ENCODE results near the gene CNMD. TPM values are rescaled to one million over a fixed set of nuclear protein-coding genes. Genes with fewer than 3 reads are reported as not detected.

The CNMD gene
- total RNA-seq, 2 experiments from 2014 or later = not detected

GRCh38 chr13:52775511-52775910 is 35.9 kb upstream of the CNMD start:
- no peak for DNase-seq
- CTCF ChIA-PET = no interaction called here
- Mint-ChIP-seq H3K4me1 (ENCODE audit: low read depth) (no peaks in the 10 kb centered on the region), H3K27me3 (ENCODE audit: low read depth) (peaks cover 11% of the 10 kb centered on the region), H3K27ac (no peak overlapping the region), H3K9me3 (no peaks in the 10 kb centered on the region), H3K4me3 (no peak overlapping the region), H3K36me3 (ENCODE audit: low read depth) (no peaks in the 10 kb centered on the region)
- intact Hi-C loops (cut with micrococcal nuclease) = no loop called here

- no peak overlapping the region for H3K27ac Mint-ChIP-seq
- H3K4me1 Mint-ChIP-seq (ENCODE audit: low read depth) = no peaks in the 10 kb centered on the region
- DNase-seq = no peak
- intact Hi-C loops (cut with micrococcal nuclease) = no loop called here
- no peaks in the 10 kb centered on the region for H3K9me3 Mint-ChIP-seq
- CTCF ChIA-PET = no interaction called here
- H3K36me3 Mint-ChIP-seq (ENCODE audit: low read depth) = no peaks in the 10 kb centered on the region
- H3K27me3 Mint-ChIP-seq (ENCODE audit: low read depth) = peaks cover 10% of the 10 kb centered on the region
- no peak overlapping the region for H3K4me3 Mint-ChIP-seq
These were observed 28.4 kb upstream of the CNMD start for GRCh38 chr13:52767949-52768516.

GRCh38 chr13:52765611-52766390 is 26.2 kb upstream of the CNMD start:
- CTCF ChIA-PET = interaction anchor here (1.2 kb wide), 1 partner anchor 28 kb away, joined by 3 read pairs; no protein-coding TSS in a partner anchor
- Mint-ChIP-seq H3K4me3 (no peak overlapping the region), H3K4me1 (ENCODE audit: low read depth) (no peaks in the 10 kb centered on the region), H3K27me3 (ENCODE audit: low read depth) (peaks cover 10% of the 10 kb centered on the region), H3K9me3 (no peaks in the 10 kb centered on the region), H3K27ac (no peak overlapping the region), H3K36me3 (ENCODE audit: low read depth) (no peaks in the 10 kb centered on the region)
- DNase-seq = no peak
- intact Hi-C loops (cut with micrococcal nuclease) = no loop called here

- no peak for DNase-seq
- Mint-ChIP-seq H3K27me3 (ENCODE audit: low read depth) (peaks cover 11% of the 10 kb centered on the region), H3K4me3 (no peak overlapping the region), H3K27ac (no peak overlapping the region), H3K36me3 (ENCODE audit: low read depth) (no peaks in the 10 kb centered on the region), H3K9me3 (no peaks in the 10 kb centered on the region), H3K4me1 (ENCODE audit: low read depth) (no peaks in the 10 kb centered on the region)
- intact Hi-C loops (cut with micrococcal nuclease) = no loop called here
- CTCF ChIA-PET = no interaction called here
These were observed 20.5 kb upstream of the CNMD start for GRCh38 chr13:52760077-52760476.

GRCh38 chr13:52758114-52758513 is 18.5 kb upstream of the CNMD start:
- H3K4me3 Mint-ChIP-seq = no peak overlapping the region
- H3K4me1 Mint-ChIP-seq (ENCODE audit: low read depth) = no peaks in the 10 kb centered on the region
- no peak for DNase-seq
- CTCF ChIA-PET = interaction anchor here (0.7 kb wide), 1 partner anchor 374 kb away, joined by 3 read pairs; no protein-coding TSS in a partner anchor
- intact Hi-C loops (cut with micrococcal nuclease) = no loop called here
- H3K9me3 Mint-ChIP-seq = no peaks in the 10 kb centered on the region
- H3K27me3 Mint-ChIP-seq (ENCODE audit: low read depth) = peaks cover 12% of the 10 kb centered on the region
- no peaks in the 10 kb centered on the region for H3K36me3 Mint-ChIP-seq (ENCODE audit: low read depth)
- no peak overlapping the region for H3K27ac Mint-ChIP-seq

GRCh38 chr13:52751196-52751595 is 11.6 kb upstream of the CNMD start:
- no peaks in the 10 kb centered on the region for H3K9me3 Mint-ChIP-seq
- DNase-seq = no peak
- CTCF ChIA-PET = no interaction called here
- H3K27me3 Mint-ChIP-seq (ENCODE audit: low read depth) = peaks cover 13% of the 10 kb centered on the region
- no peak overlapping the region for H3K4me3 Mint-ChIP-seq
- H3K27ac Mint-ChIP-seq = no peak overlapping the region
- H3K4me1 Mint-ChIP-seq (ENCODE audit: low read depth) = no peaks in the 10 kb centered on the region
- intact Hi-C loops (cut with micrococcal nuclease) = no loop called here
- no peaks in the 10 kb centered on the region for H3K36me3 Mint-ChIP-seq (ENCODE audit: low read depth)

- Mint-ChIP-seq H3K4me3 (no peak overlapping the region), H3K9me3 (no peaks in the 10 kb centered on the region), H3K27me3 (ENCODE audit: low read depth) (peaks cover 14% of the 10 kb centered on the region), H3K36me3 (ENCODE audit: low read depth) (no peaks in the 10 kb centered on the region), H3K27ac (no peak overlapping the region), H3K4me1 (ENCODE audit: low read depth) (no peaks in the 10 kb centered on the region)
- CTCF ChIA-PET = no interaction called here
- intact Hi-C loops (cut with micrococcal nuclease) = no loop called here
- DNase-seq = no peak
These were observed 11.1 kb upstream of the CNMD start for GRCh38 chr13:52750713-52751112.

- no peaks in the 10 kb centered on the region for H3K9me3 Mint-ChIP-seq
- intact Hi-C loops (cut with micrococcal nuclease) = no loop called here
- no peak overlapping the region for H3K4me3 Mint-ChIP-seq
- H3K4me1 Mint-ChIP-seq (ENCODE audit: low read depth) = no peaks in the 10 kb centered on the region
- no peak overlapping the region for H3K27ac Mint-ChIP-seq
- CTCF ChIA-PET = no interaction called here
- H3K36me3 Mint-ChIP-seq (ENCODE audit: low read depth) = no peaks in the 10 kb centered on the region
- H3K27me3 Mint-ChIP-seq (ENCODE audit: low read depth) = peaks cover 22% of the 10 kb centered on the region
- no peak for DNase-seq
These were observed 9.8 kb upstream of the CNMD start for GRCh38 chr13:52749419-52749818.

GRCh38 chr13:52746141-52746540 is 6.5 kb upstream of the CNMD start:
- CTCF ChIA-PET = no interaction called here
- H3K4me1 Mint-ChIP-seq (ENCODE audit: low read depth) = no peaks in the 10 kb centered on the region
- peaks cover 4% of the 10 kb centered on the region for H3K9me3 Mint-ChIP-seq
- no peak for DNase-seq
- no peak overlapping the region for H3K27ac Mint-ChIP-seq
- H3K4me3 Mint-ChIP-seq = no peak overlapping the region
- H3K36me3 Mint-ChIP-seq (ENCODE audit: low read depth) = no peaks in the 10 kb centered on the region
- H3K27me3 Mint-ChIP-seq (ENCODE audit: low read depth) = peaks cover 35% of the 10 kb centered on the region
- intact Hi-C loops (cut with micrococcal nuclease) = no loop called here

GRCh38 chr13:52744842-52745375 is 5.3 kb upstream of the CNMD start:
- no peaks in the 10 kb centered on the region for H3K4me1 Mint-ChIP-seq (ENCODE audit: low read depth)
- H3K36me3 Mint-ChIP-seq (ENCODE audit: low read depth) = no peaks in the 10 kb centered on the region
- no peak overlapping the region for H3K27ac Mint-ChIP-seq
- no peak for DNase-seq
- CTCF ChIA-PET = no interaction called here
- intact Hi-C loops (cut with micrococcal nuclease) = no loop called here
- H3K4me3 Mint-ChIP-seq = no peak overlapping the region
- H3K9me3 Mint-ChIP-seq = peaks cover 4% of the 10 kb centered on the region
- peaks cover 42% of the 10 kb centered on the region for H3K27me3 Mint-ChIP-seq (ENCODE audit: low read depth)

GRCh38 chr13:52743988-52744387 is 4.4 kb upstream of the CNMD start:
- Mint-ChIP-seq H3K4me1 (ENCODE audit: low read depth) (peaks cover 4% of the 10 kb centered on the region), H3K27ac (no peak overlapping the region), H3K36me3 (ENCODE audit: low read depth) (no peaks in the 10 kb centered on the region), H3K4me3 (no peak overlapping the region), H3K9me3 (peaks cover 4% of the 10 kb centered on the region), H3K27me3 (ENCODE audit: low read depth) (peaks cover 49% of the 10 kb centered on the region)
- CTCF ChIA-PET = interaction anchor here (0.6 kb wide), 1 partner anchor 224 kb away, joined by 3 read pairs; no protein-coding TSS in a partner anchor
- intact Hi-C loops (cut with micrococcal nuclease) = no loop called here
- no peak for DNase-seq

GRCh38 chr13:52743569-52743968 is 3.9 kb upstream of the CNMD start:
- intact Hi-C loops (cut with micrococcal nuclease) = no loop called here
- CTCF ChIA-PET = interaction anchor here (0.6 kb wide), 1 partner anchor 225 kb away, joined by 3 read pairs; no protein-coding TSS in a partner anchor
- H3K27me3 Mint-ChIP-seq (ENCODE audit: low read depth) = peaks cover 48% of the 10 kb centered on the region

More at GRCh38 chr13:52743569-52743968, 3.9 kb upstream of the CNMD start:
- Mint-ChIP-seq H3K27ac (no peak overlapping the region), H3K4me1 (ENCODE audit: low read depth) (peaks cover 4% of the 10 kb centered on the region), H3K9me3 (peaks cover 4% of the 10 kb centered on the region), H3K36me3 (ENCODE audit: low read depth) (no peaks in the 10 kb centered on the region), H3K4me3 (no peak overlapping the region)
- DNase-seq = no peak
